HepG2 (cell line): ENCODE measurements around the gene PEAK1. TPM values are rescaled to one million over a fixed set of nuclear protein-coding genes. Genes with fewer than 3 reads are reported as not detected.

Experiments
- ATAC-seq: fragments of 200-7000 bp; cut with Tn5 transposase; 3 replicates; pipeline ENCODE4 v1.9.1; 2020; ENCODE audit warnings: mild to moderate bottlenecking, moderate library complexity
- BruUV-seq: library from RNA; stranded (reverse); fragments of 400-500 nt; replicated peaks from 2 replicates; lab custom pipeline; 2021; lab: Mats Ljungman, UMichigan
- CTCF ChIA-PET: fragments of 300-600 bp; formaldehyde crosslinking; extraction: SDS; loops from one replicate; lab custom pipeline; 2021; ENCODE audit warnings: low total read pairs, inconsistent platforms, low intra/inter-chr PET ratio; lab: Yijun Ruan, JAX
- POLR2A ChIA-PET: fragments of 350-600 bp; sonication (Branson Sonifier 250); formaldehyde crosslinking; loops from one replicate; lab custom pipeline; 2020; ENCODE audit warnings: antibody characterized with exemption, inconsistent platforms; lab: Yijun Ruan, JAX
- DNase-seq: peaks from one replicate; pipeline ENCODE4 v3.0.0-alpha.2; 2015; ENCODE audit warnings: low spot score
- FAIRE-seq: peaks from 3 replicates; lab custom pipeline; 2011; peaks lifted over from hg19 to GRCh38; lab: Jason Lieb, UNC
- H2AFZ ChIP-seq: one replicate; pipeline ENCODE4 v1.6.1; 2011; ENCODE audit warnings: low read length, inconsistent platforms
- H3K27ac ChIP-seq: fragments of 300-600 bp; 3 replicates; pipeline ENCODE4 v1.8.0; 2011; ENCODE audit warnings: mixed run types, mild to moderate bottlenecking, mixed read lengths, low read length, inconsistent platforms; ENCODE audit not compliant: insufficient read depth; ENCODE audit errors: extremely low read length
- H3K27me3 ChIP-seq, 2 experiments: fragments of 200-600 bp in 1 of 2; 2 replicates in 1 of 2; 3 replicates in 1 of 2; pipeline versions ENCODE4 v1.6.0 to v1.8.0; 2011; ENCODE audit warnings: low read length in 2 of 2, mild to moderate bottlenecking in 2 of 2, moderate library complexity in 2 of 2, inconsistent platforms in 1 of 2; ENCODE audit not compliant: insufficient read depth in 2 of 2, control insufficient read depth in 1 of 2
- H3K36me3 ChIP-seq, 2 experiments: fragments of 200-600 bp in 1 of 2; replicated peaks in 1 of 2; 2 replicates in 1 of 2; 3 replicates in 1 of 2; pipeline versions ENCODE4 v1.5.1 to v1.8.0; 2011; ENCODE audit warnings: low read length in 2 of 2, inconsistent platforms in 1 of 2; ENCODE audit not compliant: insufficient read depth in 2 of 2, control insufficient read depth in 1 of 2
- H3K4me1 ChIP-seq: 2 replicates; pipeline ENCODE4 v1.5.1; 2012; ENCODE audit warnings: low read length, inconsistent platforms; ENCODE audit not compliant: insufficient read depth
- H3K4me2 ChIP-seq: 2 replicates; pipeline ENCODE4 v1.6.0; 2011; ENCODE audit warnings: low read depth, low read length, inconsistent platforms
- H3K4me3 ChIP-seq, 3 experiments: fragments of 200-600 bp in 1 of 3; sonication (generic), shearing (Covaris generic) in 1 of 3; replicated peaks in 1 of 3; 2 replicates each; pipeline ENCODE4 v1.5.1; 2011 to 2016; ENCODE audit warnings: low read length in 3 of 3, inconsistent platforms in 2 of 3, low read depth in 2 of 3, mild to moderate bottlenecking in 2 of 3, control low read depth in 1 of 3, mixed read lengths in 1 of 3; ENCODE audit not compliant: insufficient read depth in 1 of 3
- H3K79me2 ChIP-seq: one replicate; pipeline ENCODE4 v1.6.1; 2011; ENCODE audit warnings: low read length, inconsistent platforms; ENCODE audit not compliant: insufficient read depth
- H3K9ac ChIP-seq: 2 replicates; pipeline ENCODE4 v1.6.0; 2011; ENCODE audit warnings: mild to moderate bottlenecking, low read depth, low read length, inconsistent platforms; ENCODE audit not compliant: insufficient read depth
- H3K9me3 ChIP-seq: 2 replicates; pipeline ENCODE4 v1.5.1; 2012; ENCODE audit warnings: mild to moderate bottlenecking, low read length
- H4K20me1 ChIP-seq: 2 replicates; pipeline ENCODE4 v1.6.0; 2011; ENCODE audit warnings: inconsistent platforms, mild to moderate bottlenecking, low read length, moderate library complexity; ENCODE audit not compliant: insufficient read depth
- ELF4 ChIP-seq: sonication (generic); formaldehyde crosslinking; IDR thresholded peaks from 2 replicates; pipeline ENCODE4 v1.5.0; 2020; ENCODE audit warnings: missing genetic modification reagents, mild to moderate bottlenecking, moderate library complexity, borderline replicate concordance
- EZH2 ChIP-seq: conservative IDR thresholded peaks from 2 replicates; pipeline ENCODE4 v1.6.1; 2012; ENCODE audit warnings: mild to moderate bottlenecking, low read depth, low read length, moderate library complexity
- HOXA5 ChIP-seq: sonication (generic); formaldehyde crosslinking; IDR thresholded peaks from 2 replicates; pipeline ENCODE4 v1.4.0; 2020; ENCODE audit warnings: missing genetic modification reagents
- MIER2 ChIP-seq: IDR thresholded peaks from 2 replicates; pipeline ENCODE4 v1.6.1; 2016; ENCODE audit warnings: missing biosample characterization, missing genetic modification reagents
- SALL1 ChIP-seq: sonication (generic); formaldehyde crosslinking; IDR thresholded peaks from 2 replicates; pipeline ENCODE4 v1.8.0; 2022; ENCODE audit warnings: mild to moderate bottlenecking, missing genetic modification reagents
- ZNF138 ChIP-seq: sonication (generic); formaldehyde crosslinking; IDR thresholded peaks from 2 replicates; pipeline ENCODE4 v1.5.0; 2020; ENCODE audit warnings: mild to moderate bottlenecking, low read depth, missing genetic modification reagents
- ZNF232 ChIP-seq: sonication (generic); formaldehyde crosslinking; IDR thresholded peaks from 2 replicates; pipeline ENCODE4 v1.4.0; 2020; ENCODE audit warnings: missing genetic modification reagents, borderline replicate concordance
- ZNF274 ChIP-seq: sonication (generic); formaldehyde crosslinking; IDR thresholded peaks from 2 replicates; pipeline ENCODE4 v1.5.1; 2020; ENCODE audit warnings: mild to moderate bottlenecking, missing genetic modification reagents
- ZNF33B ChIP-seq: sonication (generic); formaldehyde crosslinking; IDR thresholded peaks from 2 replicates; pipeline ENCODE4 v1.5.1; 2020; ENCODE audit warnings: mild to moderate bottlenecking, missing genetic modification reagents
- ZNF557 ChIP-seq: sonication (generic); formaldehyde crosslinking; IDR thresholded peaks from 2 replicates; pipeline ENCODE4 v1.4.0; 2020; ENCODE audit warnings: missing genetic modification reagents
- ZNF577 ChIP-seq: sonication (generic); formaldehyde crosslinking; IDR thresholded peaks from 2 replicates; pipeline ENCODE4 v1.4.0; 2020; ENCODE audit warnings: mild to moderate bottlenecking, low read depth, missing genetic modification reagents, borderline replicate concordance
- ZNF761 ChIP-seq: sonication (generic); formaldehyde crosslinking; conservative IDR thresholded peaks from 2 replicates; pipeline ENCODE4 v1.4.0; 2020; ENCODE audit warnings: mild to moderate bottlenecking, missing genetic modification reagents
- ZNF83 ChIP-seq: sonication (generic); formaldehyde crosslinking; IDR thresholded peaks from 2 replicates; pipeline ENCODE4 v1.4.0; 2020; ENCODE audit warnings: missing genetic modification reagents, mild to moderate bottlenecking, borderline replicate concordance
- WGBS: methylation state at CpG from one replicate; pipeline ENCODE4 v1.1.6; 2017; ENCODE audit warnings: low lambda C conversion rate; 5-methylcytosine and 5-hydroxymethylcytosine counted together
- in situ Hi-C: cut with HindIII; loops from 2 replicates; pipeline ENCODE4 v1.10.0; 2017; ENCODE audit warnings: low pct_unique_long_range_greater_than_20kb; ENCODE audit not compliant: extremely low pct_ligation_motif_present
- intact Hi-C: fragments of 100-400 bp; cut with micrococcal nuclease; formaldehyde crosslinking; loops from one replicate; pipeline ENCODE4 v1.10.0; 2022; ENCODE audit not compliant: unreplicated experiment
- polyA plus RNA-seq, 8 experiments: library from polyadenylated mRNA; depleted of rRNA in 3 of 8; stranded (reverse) in 7 of 8; unstranded in 1 of 8; fragments of >200 nt; fragmentation: Illumina TruSeq in 4 of 8; extraction: Trizol in 4 of 8; gene quantifications; 2 replicates each; pipeline versions ENCODE4 v1.2.1 to v1.2.3, GENCODE V29; 2011 to 2016; ENCODE audit warnings: low read depth in 4 of 8, missing spikeins in 1 of 8, mixed read lengths in 1 of 8; ENCODE audit not compliant: insufficient read depth in 1 of 8
- total RNA-seq, 5 experiments: library from RNA; depleted of rRNA; stranded (reverse); fragments of >200 nt; fragmentation: Illumina TruSeq; extraction: Trizol; gene quantifications; 2 replicates each; pipeline ENCODE4 v1.2.3, GENCODE V29; 2016; ENCODE audit warnings: low read depth in 1 of 5
- TF ChIP-seq, protein P1 (sequence below): fragments of 450-650 bp; IDR thresholded peaks from 2 replicates; pipeline ENCODE4 v1.6.1; 2016
- TF ChIP-seq, protein P2 (sequence below): sonication (generic); formaldehyde crosslinking; IDR thresholded peaks from 2 replicates; pipeline ENCODE4 v1.4.0; 2020; ENCODE audit warnings: missing genetic modification reagents, borderline replicate concordance

The PEAK1 gene
- total and polyA plus RNA-seq, 2 of the 13 experiments (the other 11 are each of a cell fraction or from before 2014, with no cell fraction given) = 6.0 to 6.6 TPM

DNA sequence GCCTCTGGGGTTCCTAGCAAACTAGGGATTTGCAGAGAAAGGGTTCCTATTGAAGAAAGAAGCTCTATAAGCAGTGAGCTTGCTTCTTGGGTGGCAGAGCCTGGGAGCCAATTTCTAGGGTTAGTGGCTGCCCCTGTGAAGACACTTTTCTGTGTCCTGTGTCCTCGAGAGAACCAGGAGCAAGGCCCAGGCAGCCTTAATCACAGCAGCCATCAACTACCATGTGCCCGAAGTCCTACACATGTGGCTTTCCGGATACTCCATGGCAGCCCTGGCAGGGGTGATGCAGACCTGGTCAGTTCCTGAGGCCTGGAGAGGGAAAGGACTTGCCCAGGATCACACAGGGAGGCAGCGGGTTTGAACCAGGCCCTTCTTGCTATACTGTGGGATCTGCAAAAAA lies 321.3 kb downstream of the PEAK1 start:
- no peak overlapping the region for H3K4me2 ChIP-seq
- no peaks in the 10 kb centered on the region for H4K20me1 ChIP-seq
- H3K36me3 ChIP-seq = no peaks in the 10 kb centered on the region
- intact Hi-C loops (no loop called here), in situ Hi-C loops (no loop called here)
- no peaks in the 10 kb centered on the region for H3K79me2 ChIP-seq
- ChIA-PET POLR2A (no interaction called here), CTCF (no interaction called here)
- peaks cover 31% of the 10 kb centered on the region for H3K4me1 ChIP-seq
- TF ChIP-seq ZNF232 (CRISPR knock-in tag) = no peak
- TF ChIP-seq, protein P1, sequence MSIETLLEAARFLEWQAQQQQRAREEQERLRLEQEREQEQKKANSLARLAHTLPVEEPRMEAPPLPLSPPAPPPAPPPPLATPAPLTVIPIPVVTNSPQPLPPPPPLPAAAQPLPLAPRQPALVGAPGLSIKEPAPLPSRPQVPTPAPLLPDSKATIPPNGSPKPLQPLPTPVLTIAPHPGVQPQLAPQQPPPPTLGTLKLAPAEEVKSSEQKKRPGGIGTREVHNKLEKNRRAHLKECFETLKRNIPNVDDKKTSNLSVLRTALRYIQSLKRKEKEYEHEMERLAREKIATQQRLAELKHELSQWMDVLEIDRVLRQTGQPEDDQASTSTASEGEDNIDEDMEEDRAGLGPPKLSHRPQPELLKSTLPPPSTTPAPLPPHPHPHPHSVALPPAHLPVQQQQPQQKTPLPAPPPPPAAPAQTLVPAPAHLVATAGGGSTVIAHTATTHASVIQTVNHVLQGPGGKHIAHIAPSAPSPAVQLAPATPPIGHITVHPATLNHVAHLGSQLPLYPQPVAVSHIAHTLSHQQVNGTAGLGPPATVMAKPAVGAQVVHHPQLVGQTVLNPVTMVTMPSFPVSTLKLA = peak; percentile 86
- no peak for FAIRE-seq
- no peaks in the 10 kb centered on the region for H3K27me3 ChIP-seq
- no TSS peak for BruUV-seq
- WGBS = 14% methylated on average over 1 of the region's 4 CpGs
- H3K27ac ChIP-seq = no peak overlapping the region
- H3K9me3 ChIP-seq = no peaks in the 10 kb centered on the region
- no peak overlapping the region for H2AFZ ChIP-seq
- H3K9ac ChIP-seq = no peak overlapping the region
- H3K4me3 ChIP-seq = no peak overlapping the region
- no peak for ATAC-seq
- no peak for DNase-seq

DNA sequence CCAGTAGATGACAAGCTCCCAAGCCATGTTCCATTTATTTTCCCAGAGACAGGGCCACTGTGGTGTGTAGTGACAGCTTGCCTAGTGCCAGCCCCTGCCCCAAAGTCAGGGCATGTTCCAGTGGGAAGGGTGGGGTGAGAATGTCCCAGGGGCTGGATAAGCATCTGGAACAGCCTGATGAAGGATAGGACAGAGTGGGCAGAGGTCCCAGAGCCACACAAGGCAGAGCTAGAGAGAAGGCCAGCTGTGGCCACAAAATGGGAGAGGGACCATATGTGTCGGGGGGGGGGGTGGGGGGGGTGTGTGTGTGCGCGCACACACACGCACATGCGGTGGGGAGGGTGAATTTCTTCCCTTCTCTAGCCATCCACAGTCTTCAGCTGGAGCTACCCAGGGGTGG lies 322.0 kb downstream of the PEAK1 start:
- H3K4me1 ChIP-seq = peaks cover 31% of the 10 kb centered on the region
- no peaks in the 10 kb centered on the region for H3K27me3 ChIP-seq
- intact Hi-C loops (no loop called here), in situ Hi-C loops (no loop called here)
- ChIA-PET POLR2A (no interaction called here), CTCF (no interaction called here)
- WGBS = 64% methylated on average over 5 of the region's 5 CpGs
- no peaks in the 10 kb centered on the region for H3K9me3 ChIP-seq
- H3K4me3 ChIP-seq = no peak overlapping the region
- BruUV-seq = no TSS peak
- TF ChIP-seq ZNF557 (no peak), EZH2 (no peak), ZNF761 (CRISPR knock-in tag) (no peak), ZNF274 (no peak), ELF4 (CRISPR knock-in tag) (no peak), ZNF577 (CRISPR knock-in tag) (no peak), MIER2 (CRISPR knock-in tag) (no peak), SALL1 (CRISPR knock-in tag) (no peak), HOXA5 (no peak), ZNF138 (no peak), ZNF33B (CRISPR knock-in tag) (no peak), ZNF83 (CRISPR knock-in tag) (no peak)
- TF ChIP-seq, protein P2, sequence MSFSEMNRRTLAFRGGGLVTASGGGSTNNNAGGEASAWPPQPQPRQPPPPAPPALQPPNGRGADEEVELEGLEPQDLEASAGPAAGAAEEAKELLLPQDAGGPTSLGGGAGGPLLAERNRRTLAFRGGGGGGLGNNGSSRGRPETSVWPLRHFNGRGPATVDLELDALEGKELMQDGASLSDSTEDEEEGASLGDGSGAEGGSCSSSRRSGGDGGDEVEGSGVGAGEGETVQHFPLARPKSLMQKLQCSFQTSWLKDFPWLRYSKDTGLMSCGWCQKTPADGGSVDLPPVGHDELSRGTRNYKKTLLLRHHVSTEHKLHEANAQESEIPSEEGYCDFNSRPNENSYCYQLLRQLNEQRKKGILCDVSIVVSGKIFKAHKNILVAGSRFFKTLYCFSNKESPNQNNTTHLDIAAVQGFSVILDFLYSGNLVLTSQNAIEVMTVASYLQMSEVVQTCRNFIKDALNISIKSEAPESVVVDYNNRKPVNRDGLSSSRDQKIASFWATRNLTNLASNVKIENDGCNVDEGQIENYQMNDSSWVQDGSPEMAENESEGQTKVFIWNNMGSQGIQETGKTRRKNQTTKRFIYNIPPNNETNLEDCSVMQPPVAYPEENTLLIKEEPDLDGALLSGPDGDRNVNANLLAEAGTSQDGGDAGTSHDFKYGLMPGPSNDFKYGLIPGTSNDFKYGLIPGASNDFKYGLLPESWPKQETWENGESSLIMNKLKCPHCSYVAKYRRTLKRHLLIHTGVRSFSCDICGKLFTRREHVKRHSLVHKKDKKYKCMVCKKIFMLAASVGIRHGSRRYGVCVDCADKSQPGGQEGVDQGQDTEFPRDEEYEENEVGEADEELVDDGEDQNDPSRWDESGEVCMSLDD (CRISPR knock-in tag) = no peak
- no peaks in the 10 kb centered on the region for H3K79me2 ChIP-seq
- no peak overlapping the region for H2AFZ ChIP-seq
- no peaks in the 10 kb centered on the region for H3K36me3 ChIP-seq
- no peak overlapping the region for H3K27ac ChIP-seq
- no peak for ATAC-seq
- H4K20me1 ChIP-seq = no peaks in the 10 kb centered on the region
- no peak overlapping the region for H3K4me2 ChIP-seq
- H3K9ac ChIP-seq = no peak overlapping the region
- no peak for FAIRE-seq
- DNase-seq = no peak
